CD8-positive, alpha-beta memory T cell (primary cell): ENCODE data around the gene LRRC4B. TPM values are rescaled to one million over a fixed set of nuclear protein-coding genes. Genes with fewer than 3 reads are reported as not detected.
"Not testable (repeated sequence)": the region's sequence is repeated elsewhere in the genome, so short reads cannot be mapped to it uniquely, and the experiment has no call there.

Experiments used
- CTCF ChIA-PET: fragments of 350-600 bp; sonication (Branson Sonifier 250); formaldehyde crosslinking; loops from one replicate; lab custom pipeline; 2021; ENCODE audit warnings: antibody characterized with exemption; lab: Charles Lee
- POLR2A ChIA-PET: fragments of 350-600 bp; sonication (Branson Sonifier 250); formaldehyde crosslinking; loops from one replicate; lab custom pipeline; 2021; ENCODE audit warnings: antibody characterized with exemption; lab: Charles Lee
- DNase-seq, 5 donors: peaks; one replicate each; pipeline versions ENCODE4 v3.0.0 to v3.0.0-alpha.2; 2020 to 2022; ENCODE audit warnings: mixed read lengths in 1 of 5
- H3K27ac ChIP-seq: one replicate; pipeline ENCODE4 v1.7.0; 2013; ENCODE audit warnings: low read depth, mild to moderate bottlenecking, low read length, moderate library complexity
- H3K27me3 ChIP-seq: 2 replicates; pipeline ENCODE4 v1.7.0; 2013; ENCODE audit warnings: low read length, mild to moderate bottlenecking; ENCODE audit not compliant: insufficient read depth, poor library complexity, severe bottlenecking
- H3K36me3 ChIP-seq: 2 replicates; pipeline ENCODE4 v1.7.0; 2013; ENCODE audit warnings: mild to moderate bottlenecking, low read length, moderate library complexity; ENCODE audit not compliant: insufficient read depth
- H3K4me1 ChIP-seq: 2 replicates; pipeline ENCODE4 v1.7.0; 2013; ENCODE audit warnings: mild to moderate bottlenecking, low read length, moderate library complexity; ENCODE audit not compliant: insufficient read depth
- H3K4me3 ChIP-seq: 2 replicates; pipeline ENCODE4 v1.7.0; 2013; ENCODE audit warnings: mild to moderate bottlenecking, low read length
- H3K9me3 ChIP-seq: 2 replicates; pipeline ENCODE4 v1.7.0; 2013; ENCODE audit warnings: mild to moderate bottlenecking, low read length
- H3K27ac Mint-ChIP-seq, 8 donors: one replicate each; pipeline ENCODE4 v1.8.0; 2020 to 2021; ENCODE audit warnings: mixed read lengths in 8 of 8, mild to moderate bottlenecking in 6 of 8, inconsistent platforms in 3 of 8, moderate library complexity in 3 of 8
- H3K27me3 Mint-ChIP-seq, 2 donors: one replicate each; pipeline ENCODE4 v1.8.0; 2020 to 2021; ENCODE audit warnings: mixed read lengths in 2 of 2, mild to moderate bottlenecking in 1 of 2, moderate library complexity in 1 of 2
- H3K36me3 Mint-ChIP-seq, 3 donors: one replicate each; pipeline ENCODE4 v1.8.0; 2020 to 2021; ENCODE audit warnings: mixed read lengths in 3 of 3, inconsistent platforms in 1 of 3, mild to moderate bottlenecking in 1 of 3
- H3K4me1 Mint-ChIP-seq, 3 donors: one replicate each; pipeline ENCODE4 v1.8.0; 2020 to 2021; ENCODE audit warnings: mixed read lengths in 3 of 3, inconsistent platforms in 1 of 3, mild to moderate bottlenecking in 1 of 3
- H3K4me3 Mint-ChIP-seq, 7 donors: one replicate each; pipeline ENCODE4 v1.8.0; 2020 to 2021; ENCODE audit warnings: mixed read lengths in 7 of 7, mild to moderate bottlenecking in 6 of 7, moderate library complexity in 4 of 7, inconsistent platforms in 2 of 7
- H3K9me3 Mint-ChIP-seq, 5 donors: one replicate each; pipeline ENCODE4 v1.8.0; 2020 to 2022; ENCODE audit warnings: mixed read lengths in 5 of 5, mild to moderate bottlenecking in 3 of 5, moderate library complexity in 2 of 5, inconsistent platforms in 1 of 5
- polyA plus RNA-seq: library from polyadenylated mRNA; unstranded; fragments of 300-500 nt; fragmentation: Illumina TruSeq; gene quantifications from one replicate; pipeline ENCODE4 v1.2.3, GENCODE V29; 2021
- total RNA-seq, 2 experiments: library from RNA; stranded (reverse); gene quantifications; one replicate each; pipeline ENCODE4 v1.2.3, GENCODE V29; 2021

The LRRC4B gene
- total and polyA plus RNA-seq, 3 experiments from 2014 or later, result not detected

DNA sequence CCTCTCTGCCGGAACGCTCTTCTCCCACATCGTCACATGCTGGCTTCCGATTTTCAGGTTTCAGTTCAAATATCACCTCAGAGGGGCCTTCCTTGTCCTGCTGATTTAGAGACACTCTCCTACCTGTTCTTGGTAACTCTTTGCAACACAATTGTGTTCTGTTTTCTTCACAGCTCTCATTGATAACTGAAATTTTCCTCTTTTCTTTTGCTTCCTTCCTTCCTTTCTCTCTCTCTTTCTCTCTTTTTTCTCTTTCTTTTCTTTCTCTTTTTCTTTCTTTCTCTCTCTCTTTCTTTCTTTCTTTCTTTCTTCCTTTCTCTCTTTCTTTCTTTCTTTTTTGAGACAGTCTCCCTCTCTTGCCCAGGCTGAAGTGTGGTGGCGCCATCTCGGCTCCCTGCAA is 12.0 kb upstream of the LRRC4B start:
- Histone ChIP-seq H3K4me3 (no peak overlapping the region), H3K36me3 (no peaks in the 10 kb centered on the region), H3K27ac (no peak overlapping the region), H3K27me3 (no peaks in the 10 kb centered on the region), H3K4me1 (no peaks in the 10 kb centered on the region), H3K9me3 (no peaks in the 10 kb centered on the region)
- H3K9me3 Mint-ChIP-seq, result no peaks in the 10 kb centered on the region
- DNase-seq, result no peak
- no peaks in the 10 kb centered on the region for H3K4me1 Mint-ChIP-seq
- POLR2A ChIA-PET, result no interaction called here
- CTCF ChIA-PET, result no interaction called here
- peaks cover 12 to 28% of the 10 kb centered on the region in 2 donors for H3K27me3 Mint-ChIP-seq
- no peak overlapping the region for H3K4me3 Mint-ChIP-seq
- peaks cover 0 to 1% (median 0%) of the 10 kb centered on the region in 3 donors for H3K36me3 Mint-ChIP-seq
- no peak overlapping the region for H3K27ac Mint-ChIP-seq

DNA sequence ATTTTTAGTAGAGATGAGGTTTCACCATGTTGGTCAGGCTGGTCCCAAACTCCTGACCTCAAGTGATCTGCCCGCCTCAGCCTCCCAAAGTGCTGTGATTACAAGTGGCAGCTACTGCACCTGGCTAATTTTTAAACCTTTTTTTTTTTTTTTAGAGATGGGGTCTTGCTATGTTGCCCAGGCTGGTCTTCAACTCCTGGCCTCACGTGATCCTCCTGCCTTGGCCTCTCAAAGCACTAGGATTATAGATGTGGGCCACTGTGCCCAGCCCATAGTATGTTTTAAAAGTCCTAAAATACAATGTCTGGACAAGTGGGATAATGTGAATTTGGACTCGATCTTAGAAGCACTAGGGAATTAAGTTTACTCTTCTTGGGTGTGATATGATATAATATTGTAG is 8.5 kb upstream of the LRRC4B start:
- H3K4me1 Mint-ChIP-seq, H3K9me3 ChIP-seq, H3K4me1 ChIP-seq, CTCF ChIA-PET, H3K4me3 ChIP-seq, H3K36me3 Mint-ChIP-seq, H3K27me3 ChIP-seq, H3K4me3 Mint-ChIP-seq, DNase-seq, H3K36me3 ChIP-seq, H3K27ac ChIP-seq, H3K9me3 Mint-ChIP-seq, POLR2A ChIA-PET: not testable (repeated sequence)
- peaks cover 19 to 31% of the 10 kb centered on the region in 2 donors for H3K27me3 Mint-ChIP-seq
- peak overlapping the region in 1 of 8 donors; percentile 44 for H3K27ac Mint-ChIP-seq

DNA sequence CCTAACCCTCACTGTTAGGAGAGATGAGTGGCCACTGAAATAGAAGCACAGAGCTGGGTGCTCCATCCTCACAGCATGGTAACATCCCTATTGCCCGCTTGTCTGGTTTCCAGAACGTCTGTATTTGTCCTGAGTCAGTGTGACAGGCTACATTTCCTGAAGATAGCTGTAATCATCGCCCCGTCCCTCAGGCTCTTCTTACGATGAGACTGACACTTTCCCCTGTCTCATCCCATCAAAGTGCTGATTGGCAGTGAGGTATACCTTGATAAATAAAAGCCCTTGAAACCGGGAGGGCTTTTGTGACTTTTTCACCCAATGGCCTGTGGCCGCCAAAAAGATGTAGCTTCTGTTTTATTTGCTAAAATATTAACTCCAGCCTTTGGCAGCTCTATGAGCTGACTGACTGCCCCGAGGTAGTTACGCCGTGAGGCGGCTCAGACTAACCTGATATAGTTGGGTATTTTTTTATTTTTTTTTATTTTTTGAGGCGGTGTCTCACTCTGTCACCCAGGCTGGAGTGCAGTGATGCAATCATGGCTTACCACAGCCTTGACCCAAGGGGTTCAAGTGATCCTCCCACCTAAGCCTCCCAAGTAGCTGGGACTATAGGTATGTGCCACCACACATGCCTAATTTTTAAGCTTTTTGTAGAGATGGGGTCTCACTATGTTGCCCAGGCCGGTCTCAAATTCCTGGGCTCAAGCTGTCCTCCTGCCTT is 5.7 kb upstream of the LRRC4B start:
- POLR2A ChIA-PET, result no interaction called here
- Mint-ChIP-seq H3K27me3 (peaks cover 24 to 47% of the 10 kb centered on the region in 2 donors), H3K36me3 (no peaks in the 10 kb centered on the region), H3K4me1 (no peaks in the 10 kb centered on the region), H3K4me3 (no peak overlapping the region), H3K9me3 (no peaks in the 10 kb centered on the region), H3K27ac (no peak overlapping the region)
- Histone ChIP-seq H3K4me3 (no peak overlapping the region), H3K9me3 (no peaks in the 10 kb centered on the region), H3K27me3 (no peaks in the 10 kb centered on the region), H3K4me1 (no peaks in the 10 kb centered on the region), H3K36me3 (no peaks in the 10 kb centered on the region), H3K27ac (no peak overlapping the region)
- no peak for DNase-seq
- CTCF ChIA-PET, result no interaction called here

DNA sequence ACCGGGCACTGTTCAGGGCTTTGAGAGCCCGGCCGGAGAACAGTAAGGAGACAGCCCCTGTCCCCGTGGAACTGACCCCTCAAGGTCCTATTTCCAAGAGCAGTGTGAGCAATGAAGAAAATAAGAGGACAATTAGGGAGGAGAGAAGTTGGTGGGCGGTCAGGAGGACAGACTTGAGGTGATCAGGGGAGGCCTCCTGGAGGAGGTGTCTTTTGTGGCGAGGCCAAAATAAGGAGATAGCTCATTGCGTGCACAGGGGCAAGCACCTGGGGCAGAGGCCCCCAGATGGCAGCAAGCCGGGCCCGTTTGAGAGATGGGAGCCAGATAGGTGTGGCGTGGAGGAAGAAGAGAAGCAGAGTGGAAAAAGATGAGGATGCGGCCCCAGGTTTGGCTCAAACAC is 2.8 kb upstream of the LRRC4B start:
- DNase-seq, result peak in 1 of 5 donors; percentile 34
- no peak overlapping the region for H3K27ac ChIP-seq
- Mint-ChIP-seq H3K36me3 (no peaks in the 10 kb centered on the region), H3K27ac (no peak overlapping the region), H3K4me3 (no peak overlapping the region), H3K27me3 (peaks cover 23 to 38% of the 10 kb centered on the region in 2 donors), H3K4me1 (peaks cover 2 to 7% (median 6%) of the 10 kb centered on the region in 3 donors), H3K9me3 (no peaks in the 10 kb centered on the region)
- H3K4me1 ChIP-seq, result no peaks in the 10 kb centered on the region
- ChIA-PET POLR2A (no interaction called here), CTCF (no interaction called here)
- no peaks in the 10 kb centered on the region for H3K9me3 ChIP-seq
- H3K4me3 ChIP-seq, result no peak overlapping the region
- peaks cover 10% of the 10 kb centered on the region for H3K27me3 ChIP-seq
- no peaks in the 10 kb centered on the region for H3K36me3 ChIP-seq

DNA sequence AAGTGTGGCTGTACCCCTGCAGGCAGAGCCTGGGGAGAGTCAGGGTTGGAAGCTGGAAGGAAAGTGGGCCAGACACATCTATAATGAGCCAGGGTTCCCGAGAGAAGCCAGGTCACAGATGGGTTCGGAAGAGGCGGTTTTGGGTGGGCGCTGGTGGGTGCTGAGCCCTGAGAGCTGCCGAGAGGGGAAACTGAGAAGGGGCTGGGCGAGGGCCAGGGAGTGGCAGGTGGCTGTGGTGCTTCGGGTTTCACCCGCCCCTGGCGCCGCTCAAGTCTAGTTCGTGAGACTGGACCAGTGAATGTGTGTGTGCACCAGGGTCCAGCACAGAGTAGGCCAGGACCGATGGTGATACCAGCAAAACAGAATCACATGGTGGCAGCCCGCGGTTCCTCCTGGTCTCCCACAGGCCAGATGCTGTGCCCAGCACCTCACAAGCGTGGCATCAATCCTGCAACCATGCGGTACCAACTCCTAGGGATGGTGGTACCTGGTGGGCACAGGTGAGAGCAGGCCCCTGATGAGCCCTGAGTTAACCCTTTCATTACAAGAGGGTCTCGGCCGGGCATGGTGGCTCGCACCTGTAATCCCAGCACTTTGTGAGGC is 1.8 kb upstream of the LRRC4B start:
- peaks cover 19% of the 10 kb centered on the region for H3K27me3 ChIP-seq
- H3K4me1 ChIP-seq, result no peaks in the 10 kb centered on the region
- Mint-ChIP-seq H3K9me3 (no peaks in the 10 kb centered on the region), H3K27ac (peak overlapping the region in 1 of 8 donors; percentile 14), H3K4me1 (peaks cover 2 to 11% (median 6%) of the 10 kb centered on the region in 3 donors), H3K27me3 (peaks cover 28 to 44% of the 10 kb centered on the region in 2 donors), H3K36me3 (no peaks in the 10 kb centered on the region), H3K4me3 (no peak overlapping the region)
- no peaks in the 10 kb centered on the region for H3K36me3 ChIP-seq
- H3K4me3 ChIP-seq, result no peak overlapping the region
- DNase-seq, result peak in 1 of 5 donors; percentile 43
- no peaks in the 10 kb centered on the region for H3K9me3 ChIP-seq
- H3K27ac ChIP-seq, result no peak overlapping the region
- ChIA-PET CTCF (no interaction called here), POLR2A (no interaction called here)

DNA sequence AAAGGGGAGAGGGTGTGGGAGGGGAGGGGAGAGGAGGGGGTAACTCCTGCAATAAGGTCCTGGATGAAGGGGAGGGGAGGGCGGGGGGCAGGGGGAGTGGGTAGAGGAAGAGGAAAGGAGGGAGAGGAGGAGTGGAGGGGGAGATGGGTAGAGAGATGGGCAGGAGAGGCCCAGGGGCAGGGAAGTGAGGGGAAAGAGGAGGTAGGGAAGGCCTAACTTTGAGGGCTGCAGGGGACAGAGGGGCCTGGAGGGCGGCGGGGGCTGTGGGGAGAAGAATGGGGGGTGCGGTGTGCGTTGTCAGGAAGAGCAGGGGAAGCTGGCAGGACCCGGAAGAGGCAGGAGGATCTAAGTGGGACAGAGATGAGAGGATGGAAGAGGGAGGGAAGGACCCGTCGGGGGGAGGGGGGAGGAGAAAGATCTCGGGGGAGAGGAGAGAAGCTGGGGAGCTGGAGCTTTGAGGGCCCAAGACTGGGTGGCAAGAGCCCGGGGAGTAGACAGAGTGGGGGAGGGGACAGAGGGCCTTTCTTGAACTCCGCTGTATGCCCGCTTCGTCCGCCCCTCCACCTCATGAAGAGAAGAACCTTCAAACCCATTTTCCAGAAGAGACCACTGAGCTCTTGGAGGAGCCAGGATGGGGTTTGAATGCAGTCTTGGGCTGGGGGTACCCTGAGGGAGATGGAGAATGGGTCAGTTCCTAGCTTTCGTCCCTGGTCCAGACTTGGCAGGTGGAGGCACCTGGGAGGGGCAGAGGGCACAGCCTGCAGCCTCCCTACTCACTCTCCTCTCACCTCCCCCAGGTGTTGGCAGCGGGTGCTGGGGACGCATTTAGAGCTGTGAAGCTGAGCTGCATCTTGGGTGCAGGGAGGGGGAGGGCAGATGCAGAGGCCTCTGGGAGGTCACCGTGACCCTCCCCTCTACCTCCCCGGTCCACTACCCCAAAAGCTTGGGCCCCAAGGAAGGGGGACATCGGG is 778 bp upstream of the LRRC4B start:
- Histone ChIP-seq H3K9me3 (no peaks in the 10 kb centered on the region), H3K4me3 (no peak overlapping the region), H3K27ac (no peak overlapping the region), H3K27me3 (peaks cover 19% of the 10 kb centered on the region), H3K4me1 (no peaks in the 10 kb centered on the region), H3K36me3 (no peaks in the 10 kb centered on the region)
- H3K4me1 Mint-ChIP-seq, result peaks cover 2 to 11% (median 6%) of the 10 kb centered on the region in 3 donors
- CTCF ChIA-PET, result no interaction called here
- H3K9me3 Mint-ChIP-seq, result no peaks in the 10 kb centered on the region
- peaks cover 34 to 49% of the 10 kb centered on the region in 2 donors for H3K27me3 Mint-ChIP-seq
- peak overlapping the region in 1 of 7 donors; percentile 24 for H3K4me3 Mint-ChIP-seq
- POLR2A ChIA-PET, result no interaction called here
- no peak overlapping the region for H3K27ac Mint-ChIP-seq
- no peaks in the 10 kb centered on the region for H3K36me3 Mint-ChIP-seq
- peak in 1 of 5 donors; percentile 32 for DNase-seq

DNA sequence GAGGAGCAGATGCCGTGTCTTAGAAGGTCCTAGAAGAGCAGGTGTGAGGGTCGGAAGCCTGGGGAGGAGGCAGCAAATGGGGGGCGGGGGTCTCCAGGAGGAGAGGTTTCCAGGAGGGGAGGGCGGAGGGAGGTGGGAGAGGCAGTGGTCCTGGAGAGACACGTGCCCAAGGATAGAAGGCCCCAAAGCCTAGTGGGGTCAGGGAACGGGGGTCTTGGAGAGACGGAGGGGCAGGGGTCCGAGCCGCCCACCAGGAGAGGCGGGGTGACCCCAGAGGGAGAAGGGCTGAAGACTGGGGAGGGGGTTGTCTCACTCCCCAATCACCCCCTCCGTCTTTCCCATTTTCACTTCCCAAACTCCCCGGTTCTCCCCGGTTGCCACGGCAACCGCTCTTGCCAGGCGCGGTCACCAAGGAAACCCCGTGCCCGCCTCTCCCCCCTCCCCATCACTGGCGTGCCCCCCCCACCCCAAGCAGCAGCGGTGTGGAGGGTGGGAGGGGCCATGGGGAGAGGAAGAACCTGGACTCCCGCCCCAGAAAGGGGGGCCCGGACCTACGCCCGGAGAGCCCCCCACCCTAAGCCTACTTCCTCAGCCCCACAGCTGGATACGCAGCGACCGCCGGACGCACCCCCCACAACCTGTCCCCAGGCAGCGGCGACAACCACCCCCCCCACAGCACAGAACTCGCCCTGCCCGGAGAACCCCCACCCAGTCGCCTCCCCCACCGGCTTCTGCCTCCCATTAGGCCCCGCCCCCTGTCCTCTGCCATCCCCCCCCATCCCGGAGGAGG is 988 bp downstream of the LRRC4B start:
- no peaks in the 10 kb centered on the region for H3K36me3 ChIP-seq
- no peaks in the 10 kb centered on the region for H3K9me3 ChIP-seq
- ChIA-PET CTCF (no interaction called here), POLR2A (no interaction called here)
- H3K4me1 ChIP-seq, result no peaks in the 10 kb centered on the region
- H3K27ac ChIP-seq, result no peak overlapping the region
- Mint-ChIP-seq H3K27ac (no peak overlapping the region), H3K9me3 (no peaks in the 10 kb centered on the region), H3K4me1 (peaks cover 2 to 14% (median 6%) of the 10 kb centered on the region in 3 donors), H3K27me3 (peaks cover 48 to 66% of the 10 kb centered on the region in 2 donors), H3K4me3 (peak overlapping the region in 1 of 7 donors; percentile 54), H3K36me3 (no peaks in the 10 kb centered on the region)
- DNase-seq, result peak in 1 of 5 donors; percentile 29
- H3K27me3 ChIP-seq, result peaks cover 23% of the 10 kb centered on the region
- H3K4me3 ChIP-seq, result no peak overlapping the region
